SK-N-SH (cell line): ENCODE results near the gene ABLIM2. TPM values are rescaled to one million over a fixed set of nuclear protein-coding genes. Genes with fewer than 3 reads are reported as not detected.

Experiments
- CTCF ChIA-PET: fragments of 300-600, 350-600 bp; formaldehyde crosslinking; extraction: SDS; loops from one replicate; lab custom pipeline; 2021; lab: Yijun Ruan, JAX
- POLR2A ChIA-PET: fragments of 350-600 bp; sonication (Branson Sonifier 250); formaldehyde crosslinking; extraction: SDS; loops from one replicate; lab custom pipeline; 2020; ENCODE audit warnings: antibody characterized with exemption, inconsistent platforms; lab: Yijun Ruan, JAX
- DNase-seq: peaks from one replicate; pipeline ENCODE4 v3.0.0; 2012
- H2AFZ ChIP-seq: fragments of 200-600 bp; sonication (generic); 2 replicates; pipeline ENCODE4 v1.8.1; 2016; ENCODE audit warnings: antibody characterized with exemption, mild to moderate bottlenecking, low read depth
- H3F3A ChIP-seq: fragments of 200-600 bp; sonication (generic); replicated peaks from 2 replicates; pipeline ENCODE3; 2016; ENCODE audit warnings: antibody characterized with exemption, mild to moderate bottlenecking; ENCODE audit not compliant: insufficient read depth
- H3K27ac ChIP-seq, 2 experiments: fragments of 200-500 bp in 1 of 2; fragments of 200-600 bp in 1 of 2; sonication (Bioruptor generic) in 1 of 2; sonication (generic), shearing (Covaris generic) in 1 of 2; 2 replicates each; pipeline versions ENCODE4 v1.5.1 to v1.6.1; 2014 to 2016; ENCODE audit warnings: low read depth in 2 of 2, inconsistent platforms in 1 of 2, low read length in 1 of 2, mild to moderate bottlenecking in 1 of 2, mixed read lengths in 1 of 2
- H3K27me3 ChIP-seq: fragments of 200-600 bp; sonication (generic), shearing (Covaris generic); 2 replicates; pipeline ENCODE4 v1.6.1; 2016; ENCODE audit warnings: mixed run types; ENCODE audit not compliant: insufficient read depth
- H3K36me3 ChIP-seq, 2 experiments: fragments of 200-500 bp in 1 of 2; fragments of 200-600 bp in 1 of 2; sonication (Bioruptor generic) in 1 of 2; sonication (generic) in 1 of 2; replicated peaks in 1 of 2; 2 replicates each; pipeline versions ENCODE3 to v1.5.1; 2014 to 2016; ENCODE audit warnings: low read length in 1 of 2, mild to moderate bottlenecking in 1 of 2; ENCODE audit not compliant: insufficient read depth in 2 of 2, control insufficient read depth in 1 of 2
- H3K4me1 ChIP-seq, 2 experiments: fragments of 200-500 bp in 1 of 2; fragments of 200-600 bp in 1 of 2; sonication (Bioruptor generic) in 1 of 2; sonication (generic), shearing (Covaris generic) in 1 of 2; 2 replicates each; pipeline versions ENCODE4 v1.5.1 to v1.6.1; 2014 to 2016; ENCODE audit warnings: low read depth in 1 of 2, low read length in 1 of 2, mixed run types in 1 of 2; ENCODE audit not compliant: insufficient read depth in 2 of 2, control insufficient read depth in 1 of 2
- H3K4me2 ChIP-seq: fragments of 200-600 bp; sonication (generic), shearing (Covaris generic); 2 replicates; pipeline ENCODE4 v1.6.1; 2017; ENCODE audit warnings: mixed run types
- H3K4me3 ChIP-seq, 2 experiments: fragments of 200-500 bp in 1 of 2; fragments of 200-600 bp in 1 of 2; sonication (Bioruptor generic) in 1 of 2; sonication (generic), shearing (Covaris generic) in 1 of 2; 2 replicates each; pipeline versions ENCODE4 v1.5.1 to v1.8.1; 2014 to 2016; ENCODE audit warnings: low read depth in 2 of 2, inconsistent platforms in 1 of 2, low read length in 1 of 2, mild to moderate bottlenecking in 1 of 2, mixed read lengths in 1 of 2, moderate library complexity in 1 of 2
- H3K79me2 ChIP-seq: fragments of 200-600 bp; sonication (generic); 2 replicates; pipeline ENCODE4 v1.8.1; 2017; ENCODE audit warnings: mild to moderate bottlenecking; ENCODE audit not compliant: insufficient read depth
- H3K9ac ChIP-seq: fragments of 200-600 bp; sonication (generic); 2 replicates; pipeline ENCODE4 v1.6.1; 2017; ENCODE audit warnings: mixed run types
- H3K9me2 ChIP-seq: fragments of 200-600 bp; sonication (generic); 2 replicates; pipeline ENCODE4 v1.6.1; 2017; ENCODE audit warnings: mixed run types
- H3K9me3 ChIP-seq: fragments of 200-600 bp; sonication (generic); 2 replicates; pipeline ENCODE4 v1.6.1; 2017; ENCODE audit warnings: mixed run types, mild to moderate bottlenecking, moderate library complexity
- H4K20me1 ChIP-seq: fragments of 200-600 bp; sonication (generic); 2 replicates; pipeline ENCODE4 v1.6.1; 2017; ENCODE audit warnings: mild to moderate bottlenecking, mixed run types; ENCODE audit not compliant: insufficient read depth
- CHD2 ChIP-seq: fragments of 150-350 bp; IDR thresholded peaks from 2 replicates; pipeline ENCODE4 v1.6.1; 2018; ENCODE audit warnings: low read length; ENCODE audit not compliant: partially characterized antibody
- FOSL2 ChIP-seq: IDR thresholded peaks from 2 replicates; pipeline ENCODE4 v1.4.0; 2012; ENCODE audit warnings: low read depth, mild to moderate bottlenecking, moderate library complexity, borderline replicate concordance
- GATA2 ChIP-seq: sonication (generic); formaldehyde crosslinking; IDR thresholded peaks from 2 replicates; pipeline ENCODE4 v1.5.0; 2020; ENCODE audit warnings: mild to moderate bottlenecking, missing genetic modification reagents
- JUND ChIP-seq: IDR thresholded peaks from 2 replicates; pipeline ENCODE4 v1.4.0; 2012
- MEF2A ChIP-seq: IDR thresholded peaks from 2 replicates; pipeline ENCODE4 v1.4.0; 2012; ENCODE audit warnings: low read depth, borderline replicate concordance
- NFIC ChIP-seq: IDR thresholded peaks from 2 replicates; pipeline ENCODE4 v1.4.0; 2012; ENCODE audit warnings: borderline replicate concordance
- RCOR1 ChIP-seq: fragments of 150-350 bp; IDR thresholded peaks from 2 replicates; pipeline ENCODE4 v1.6.1; 2017; ENCODE audit warnings: antibody characterized with exemption, low read length
- RFX5 ChIP-seq: IDR thresholded peaks from 2 replicates; pipeline ENCODE4 v1.6.1; 2012; ENCODE audit warnings: mild to moderate bottlenecking, improper control_type of control experiment, low read length
- RXRA ChIP-seq: IDR thresholded peaks from 2 replicates; pipeline ENCODE4 v1.4.0; 2012; ENCODE audit warnings: low read depth, mild to moderate bottlenecking, borderline replicate concordance
- SMC3 ChIP-seq: IDR thresholded peaks from 2 replicates; pipeline ENCODE4 v1.6.1; 2012; ENCODE audit warnings: low read depth, low read length, improper control_type of control experiment
- TAF1 ChIP-seq: IDR thresholded peaks from 2 replicates; pipeline ENCODE4 v1.6.1; 2012; ENCODE audit warnings: low read depth, mild to moderate bottlenecking, low read length, moderate library complexity, borderline replicate concordance
- TEAD4 ChIP-seq: IDR thresholded peaks from 2 replicates; pipeline ENCODE4 v1.4.0; 2012; ENCODE audit warnings: mild to moderate bottlenecking, borderline replicate concordance; ENCODE audit not compliant: insufficient read depth
- YY1 ChIP-seq: IDR thresholded peaks from 2 replicates; pipeline ENCODE4 v1.4.0; 2012; ENCODE audit warnings: low read depth, mild to moderate bottlenecking
- WGBS: methylation state at CpG from one replicate; pipeline ENCODE4 v1.1.6; 2017; ENCODE audit warnings: low lambda C conversion rate; 5-methylcytosine and 5-hydroxymethylcytosine counted together
- polyA plus RNA-seq, 3 experiments: library from polyadenylated mRNA; depleted of rRNA; stranded (reverse); fragments of >200 nt; gene quantifications; 2 replicates each; pipeline ENCODE4 v1.2.3, GENCODE V29; 2012
- TF ChIP-seq, protein P1 (sequence below): IDR thresholded peaks from 2 replicates; pipeline ENCODE4 v1.4.0; 2012; ENCODE audit warnings: low read depth, borderline replicate concordance
- TF ChIP-seq, protein P2 (sequence below): fragments of 150-350 bp; IDR thresholded peaks from 2 replicates; pipeline ENCODE4 v1.6.1; 2016; ENCODE audit warnings: mild to moderate bottlenecking, low read depth, low read length
- TF ChIP-seq, protein P3 (sequence below): IDR thresholded peaks from 2 replicates; pipeline ENCODE4 v1.4.0; 2012; ENCODE audit warnings: low read depth
- TF ChIP-seq, protein P4 (sequence below): fragments of 200-600 bp; sonication (generic); IDR thresholded peaks from 2 replicates; pipeline ENCODE4 v1.6.1; 2017; ENCODE audit warnings: antibody characterized with exemption, mild to moderate bottlenecking, moderate library complexity

The ABLIM2 gene
- polyA plus RNA-seq, 1 of the 3 experiments (the other 2 are of a cell fraction) = 0.53 TPM

DNA sequence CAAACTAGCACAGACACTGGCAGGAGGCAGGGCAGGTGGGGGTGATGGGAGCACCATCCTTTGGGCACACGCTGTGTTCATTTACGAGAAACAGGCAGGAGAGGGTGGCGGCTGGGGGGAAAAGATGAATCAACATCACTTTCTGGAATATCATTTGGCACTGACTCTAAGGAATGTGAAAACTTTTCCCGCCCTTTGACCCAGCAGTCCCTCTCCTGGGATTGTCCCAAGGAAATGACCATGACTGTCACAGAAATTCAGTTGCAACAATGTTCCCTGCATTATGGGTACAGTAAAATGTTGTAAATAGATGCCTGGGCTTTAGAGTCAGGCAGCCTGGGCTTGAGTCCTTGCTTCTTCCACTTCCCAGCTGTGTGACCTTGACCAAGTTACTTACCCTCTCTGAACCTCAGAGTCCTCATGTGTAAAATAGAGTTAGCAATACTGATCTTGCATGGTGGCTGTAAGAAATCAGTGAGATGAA, 58.6 kb downstream of the ABLIM2 start (continued):
- TF ChIP-seq RFX5 (no peak), CHD2 (no peak), YY1 (no peak)
- TF ChIP-seq, protein P1, sequence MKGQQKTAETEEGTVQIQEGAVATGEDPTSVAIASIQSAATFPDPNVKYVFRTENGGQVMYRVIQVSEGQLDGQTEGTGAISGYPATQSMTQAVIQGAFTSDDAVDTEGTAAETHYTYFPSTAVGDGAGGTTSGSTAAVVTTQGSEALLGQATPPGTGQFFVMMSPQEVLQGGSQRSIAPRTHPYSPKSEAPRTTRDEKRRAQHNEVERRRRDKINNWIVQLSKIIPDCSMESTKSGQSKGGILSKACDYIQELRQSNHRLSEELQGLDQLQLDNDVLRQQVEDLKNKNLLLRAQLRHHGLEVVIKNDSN = no peak

DNA sequence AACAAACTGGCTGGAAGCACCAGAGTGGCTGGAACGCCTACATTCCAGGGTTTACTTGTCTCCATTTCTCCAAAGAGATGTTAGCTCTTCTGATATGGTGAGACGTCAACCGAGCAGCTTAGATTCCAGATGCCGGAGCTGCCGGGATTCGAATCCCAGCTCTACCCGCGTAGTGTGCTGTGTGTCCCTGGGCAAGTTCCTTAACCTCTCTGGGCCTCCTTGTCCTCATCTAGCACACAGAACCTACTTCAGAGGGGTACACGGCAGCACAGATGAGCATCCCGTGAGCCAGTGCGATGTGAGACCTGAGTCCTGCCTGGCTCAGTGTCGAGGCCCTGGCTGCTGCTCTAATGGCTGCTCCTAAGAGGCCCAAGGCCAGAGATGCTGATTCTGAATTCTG, 60.1 kb downstream of the ABLIM2 start:
- H3K27ac ChIP-seq = no peak overlapping the region
- H3K9me3 ChIP-seq = peaks cover 4% of the 10 kb centered on the region; the same call in 1 of the 2 replicates
- POLR2A ChIA-PET = no interaction called here
- no peak overlapping the region for H3K4me2 ChIP-seq
- 80% methylated on average over 11 of the region's 12 CpGs for WGBS
- no peak for DNase-seq
- TF ChIP-seq MEF2A = no peak
- no peak for TF ChIP-seq RFX5
- TF ChIP-seq, protein P2, sequence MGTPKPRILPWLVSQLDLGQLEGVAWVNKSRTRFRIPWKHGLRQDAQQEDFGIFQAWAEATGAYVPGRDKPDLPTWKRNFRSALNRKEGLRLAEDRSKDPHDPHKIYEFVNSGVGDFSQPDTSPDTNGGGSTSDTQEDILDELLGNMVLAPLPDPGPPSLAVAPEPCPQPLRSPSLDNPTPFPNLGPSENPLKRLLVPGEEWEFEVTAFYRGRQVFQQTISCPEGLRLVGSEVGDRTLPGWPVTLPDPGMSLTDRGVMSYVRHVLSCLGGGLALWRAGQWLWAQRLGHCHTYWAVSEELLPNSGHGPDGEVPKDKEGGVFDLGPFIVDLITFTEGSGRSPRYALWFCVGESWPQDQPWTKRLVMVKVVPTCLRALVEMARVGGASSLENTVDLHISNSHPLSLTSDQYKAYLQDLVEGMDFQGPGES = no peak
- TF ChIP-seq FOSL2 = no peak
- TF ChIP-seq GATA2 = no peak
- TF ChIP-seq YY1 = no peak
- no peak for TF ChIP-seq SMC3
- TF ChIP-seq, protein P3, sequence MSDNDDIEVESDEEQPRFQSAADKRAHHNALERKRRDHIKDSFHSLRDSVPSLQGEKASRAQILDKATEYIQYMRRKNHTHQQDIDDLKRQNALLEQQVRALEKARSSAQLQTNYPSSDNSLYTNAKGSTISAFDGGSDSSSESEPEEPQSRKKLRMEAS = no peak
- no peak overlapping the region for H3K9ac ChIP-seq
- no peak overlapping the region for H2AFZ ChIP-seq
- no peaks in the 10 kb centered on the region for H3K36me3 ChIP-seq
- H3K27me3 ChIP-seq = no peaks in the 10 kb centered on the region; the same call in 1 of the 2 replicates
- H4K20me1 ChIP-seq = no peaks in the 10 kb centered on the region
- H3K4me3 ChIP-seq = no peak overlapping the region
- no peaks in the 10 kb centered on the region for H3K4me1 ChIP-seq
- H3K9me2 ChIP-seq = no peaks in the 10 kb centered on the region
- CTCF ChIA-PET = interaction anchor here (0.6 to 1.9 kb wide), 3 partner anchors 13 to 587 kb away, joined by 3 to 4 read pairs (median 4); no protein-coding TSS in a partner anchor
- H3F3A ChIP-seq = no peaks in the 10 kb centered on the region
- no peaks in the 10 kb centered on the region for H3K79me2 ChIP-seq

DNA sequence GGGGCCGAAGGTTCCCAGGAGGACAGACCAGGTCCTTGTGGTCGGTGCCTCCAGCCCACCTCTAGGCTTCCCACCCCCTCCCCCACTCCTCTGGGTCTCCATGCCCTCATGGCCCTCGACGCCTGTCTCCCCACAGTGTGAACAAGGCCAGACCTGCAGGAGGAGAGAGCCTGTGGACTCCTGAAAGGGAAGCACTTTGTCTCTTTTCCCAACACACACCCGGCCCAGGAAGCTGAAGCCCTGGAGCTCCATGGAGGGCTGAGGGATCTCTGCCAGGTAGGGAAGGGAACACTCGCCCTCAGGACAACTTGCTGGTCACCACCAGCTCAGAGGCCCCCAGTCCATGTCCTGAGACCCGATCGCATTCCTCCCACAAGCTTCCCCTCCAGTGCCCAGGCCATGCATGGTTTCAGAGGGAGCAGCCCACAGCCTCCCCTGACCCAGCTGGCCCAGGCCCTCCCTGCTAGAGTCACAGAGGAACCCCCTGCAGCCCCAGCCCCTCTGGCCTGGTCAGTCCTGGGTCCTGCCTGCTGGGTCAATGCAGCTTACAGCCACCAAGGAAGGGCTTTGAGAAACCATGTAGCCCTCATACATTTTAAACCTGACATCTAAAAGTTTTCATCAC, 60.8 kb downstream of the ABLIM2 start:
- H3K9ac ChIP-seq = no peak overlapping the region
- H3K36me3 ChIP-seq = no peaks in the 10 kb centered on the region
- H3F3A ChIP-seq = no peaks in the 10 kb centered on the region
- H3K9me3 ChIP-seq = peaks cover 10% of the 10 kb centered on the region; the same call in 1 of the 2 replicates
- H3K4me2 ChIP-seq = no peak overlapping the region
- CTCF ChIA-PET = interaction anchor here (1.9 kb wide), 1 partner anchor 12 kb away, joined by 4 read pairs; no protein-coding TSS in a partner anchor
- no peak for TF ChIP-seq TEAD4
- no peak for TF ChIP-seq YY1
- no peak for TF ChIP-seq TAF1
- no peak for TF ChIP-seq RXRA
- TF ChIP-seq, protein P4, sequence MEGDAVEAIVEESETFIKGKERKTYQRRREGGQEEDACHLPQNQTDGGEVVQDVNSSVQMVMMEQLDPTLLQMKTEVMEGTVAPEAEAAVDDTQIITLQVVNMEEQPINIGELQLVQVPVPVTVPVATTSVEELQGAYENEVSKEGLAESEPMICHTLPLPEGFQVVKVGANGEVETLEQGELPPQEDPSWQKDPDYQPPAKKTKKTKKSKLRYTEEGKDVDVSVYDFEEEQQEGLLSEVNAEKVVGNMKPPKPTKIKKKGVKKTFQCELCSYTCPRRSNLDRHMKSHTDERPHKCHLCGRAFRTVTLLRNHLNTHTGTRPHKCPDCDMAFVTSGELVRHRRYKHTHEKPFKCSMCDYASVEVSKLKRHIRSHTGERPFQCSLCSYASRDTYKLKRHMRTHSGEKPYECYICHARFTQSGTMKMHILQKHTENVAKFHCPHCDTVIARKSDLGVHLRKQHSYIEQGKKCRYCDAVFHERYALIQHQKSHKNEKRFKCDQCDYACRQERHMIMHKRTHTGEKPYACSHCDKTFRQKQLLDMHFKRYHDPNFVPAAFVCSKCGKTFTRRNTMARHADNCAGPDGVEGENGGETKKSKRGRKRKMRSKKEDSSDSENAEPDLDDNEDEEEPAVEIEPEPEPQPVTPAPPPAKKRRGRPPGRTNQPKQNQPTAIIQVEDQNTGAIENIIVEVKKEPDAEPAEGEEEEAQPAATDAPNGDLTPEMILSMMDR = no peak
- no peak for TF ChIP-seq MEF2A
- TF ChIP-seq NFIC = no peak
- no peak for TF ChIP-seq RCOR1
- no peak for TF ChIP-seq JUND
- TF ChIP-seq, all 33 proteins: peak for 0
- Histone ChIP-seq H4K20me1 (no peaks in the 10 kb centered on the region), H2AFZ (no peak overlapping the region), H3K9me2 (no peaks in the 10 kb centered on the region), H3K27ac (no peak overlapping the region), H3K27me3 (no peaks in the 10 kb centered on the region), H3K4me3 (no peak overlapping the region), H3K79me2 (no peaks in the 10 kb centered on the region), H3K4me1 (no peaks in the 10 kb centered on the region)
- DNase-seq = no peak
- WGBS = 67% methylated on average over 6 of the region's 8 CpGs
- POLR2A ChIA-PET = no interaction called here
